WI38 (cell line): ENCODE measurements around the gene B9D2.
"Not testable (repeated sequence)": the region's sequence is repeated elsewhere in the genome, so short reads cannot be mapped to it uniquely, and the experiment has no call there.

Source experiments
- H3K4me3 ChIP-seq: 2 replicates; pipeline ENCODE4 v1.5.1; 2011; ENCODE audit warnings: low read depth, mild to moderate bottlenecking, control low read depth, low read length
- CTCF ChIP-seq: IDR thresholded peaks from 2 replicates; pipeline ENCODE4 v1.5.1; 2012; ENCODE audit warnings: low read depth, mild to moderate bottlenecking, control low read depth, low read length

The B9D2 gene

GRCh38 chr19:41363753-41364523 is at the start of gene B9D2:
B9D2 (minus strand) TSS chr19:41364149; CDS start chr19:41363519, 630 bp downstream.
- no peak for TF ChIP-seq CTCF
- peak within 1 kb of the TSS; percentile 74 for H3K4me3 ChIP-seq

GRCh38 chr19:41412953-41413352 is 49.0 kb upstream of the B9D2 start:
- no peak overlapping the region for H3K4me3 ChIP-seq
- TF ChIP-seq CTCF = no peak

- H3K4me3 ChIP-seq = no peak overlapping the region
- TF ChIP-seq CTCF = no peak
Observed at GRCh38 chr19:41411968-41412265, 48.0 kb upstream of the B9D2 start.

GRCh38 chr19:41411100-41411967 is 47.4 kb upstream of the B9D2 start:
- no peak for TF ChIP-seq CTCF
- no peak overlapping the region for H3K4me3 ChIP-seq

- no peak overlapping the region for H3K4me3 ChIP-seq
- no peak for TF ChIP-seq CTCF
Observed at GRCh38 chr19:41410336-41411054, 46.5 kb upstream of the B9D2 start.

- TF ChIP-seq CTCF = no peak
- no peak overlapping the region for H3K4me3 ChIP-seq
Observed at GRCh38 chr19:41409288-41409687, 45.3 kb upstream of the B9D2 start.

GRCh38 chr19:41408846-41409245 is 44.9 kb upstream of the B9D2 start:
- H3K4me3 ChIP-seq = not testable (repeated sequence)
